IMR-90 (cell line): Measurements from ENCODE around the gene FBXL20.
"Not testable (repeated sequence)": the region's sequence is repeated elsewhere in the genome, so short reads cannot be mapped to it uniquely, and the experiment has no call there.

ENCODE experiments used
- CEBPB ChIP-seq: IDR thresholded peaks from 2 replicates; pipeline ENCODE4 v1.6.1; 2012; ENCODE audit warnings: low read depth, low read length, improper control_type of control experiment
- CTCF ChIP-seq: conservative IDR thresholded peaks from 2 replicates; pipeline ENCODE4 v1.5.1; 2012; ENCODE audit warnings: mild to moderate bottlenecking, low read depth, low read length, improper control_type of control experiment
- MAZ ChIP-seq: IDR thresholded peaks from 2 replicates; pipeline ENCODE4 v1.6.1; 2012; ENCODE audit warnings: low read depth, mild to moderate bottlenecking, low read length, improper control_type of control experiment, moderate library complexity, borderline replicate concordance
- POLR2A ChIP-seq: IDR thresholded peaks from 2 replicates; pipeline ENCODE4 v1.6.1; 2012; ENCODE audit warnings: mild to moderate bottlenecking, low read depth, low read length
- RAD21 ChIP-seq: IDR thresholded peaks from 2 replicates; pipeline ENCODE4 v1.6.1; 2012; ENCODE audit warnings: low read length, improper control_type of control experiment
- RCOR1 ChIP-seq: IDR thresholded peaks from 2 replicates; pipeline ENCODE4 v1.6.1; 2012; ENCODE audit warnings: mild to moderate bottlenecking, low read length, improper control_type of control experiment; ENCODE audit not compliant: insufficient replicate concordance

DNA sequence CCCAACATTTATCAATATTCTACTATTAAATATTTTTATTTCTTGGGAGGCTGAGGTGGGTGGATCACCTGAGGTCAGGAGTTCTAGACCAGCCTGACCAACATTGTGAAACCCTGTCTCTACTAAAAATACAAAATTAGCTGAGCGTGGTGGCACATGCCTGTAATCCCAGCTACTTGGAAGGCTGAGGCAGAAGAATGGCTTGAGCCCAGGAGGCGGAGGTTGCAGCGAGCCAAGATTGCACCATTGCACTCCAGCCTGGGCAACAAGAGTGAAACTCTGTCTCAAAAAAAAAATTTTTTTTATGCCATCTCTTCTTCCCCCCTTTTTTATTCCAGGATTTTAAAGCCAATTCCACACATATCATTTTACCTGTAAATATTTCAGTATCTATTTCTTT lies 114.9 kb downstream of the FBXL20 start:
- not testable (repeated sequence) for TF ChIP-seq CTCF, POLR2A, CEBPB, RAD21, MAZ, RCOR1
